Neuronal stem cell (in vitro differentiated cells): ENCODE results near the gene CLDN14.
A peak's percentile ranks its signal among the peaks of the same experiment; 100 is the strongest.

Experiments
- DNase-seq: peaks from one replicate; pipeline ENCODE4 v3.0.0-alpha.2; 2013; ENCODE audit warnings: low spot score
- H2AFZ ChIP-seq: one replicate; pipeline ENCODE4 v1.6.1; 2013; ENCODE audit warnings: mild to moderate bottlenecking, low read length, inconsistent platforms
- H2AK5ac ChIP-seq: 2 replicates; pipeline ENCODE4 v1.6.1; 2013; ENCODE audit warnings: low read depth, mild to moderate bottlenecking, inconsistent platforms, low read length, moderate library complexity, mixed read lengths
- H2BK120ac ChIP-seq: 2 replicates; pipeline ENCODE4 v1.6.1; 2013; ENCODE audit warnings: low read depth, mild to moderate bottlenecking, inconsistent platforms, low read length, moderate library complexity, mixed read lengths
- H2BK12ac ChIP-seq: one replicate; pipeline ENCODE4 v1.6.1; 2013; ENCODE audit warnings: low read length, inconsistent platforms
- H2BK15ac ChIP-seq: 2 replicates; pipeline ENCODE4 v1.6.1; 2013; ENCODE audit warnings: mild to moderate bottlenecking, low read length, inconsistent platforms, mixed read lengths
- H2BK5ac ChIP-seq: one replicate; pipeline ENCODE4 v1.6.1; 2013; ENCODE audit warnings: inconsistent platforms, mild to moderate bottlenecking, low read length, moderate library complexity
- H3K14ac ChIP-seq: one replicate; pipeline ENCODE4 v1.6.1; 2013; ENCODE audit warnings: low read length, inconsistent platforms
- H3K18ac ChIP-seq: 2 replicates; pipeline ENCODE4 v1.6.1; 2013; ENCODE audit warnings: low read length, inconsistent platforms
- H3K23ac ChIP-seq: 2 replicates; pipeline ENCODE4 v1.6.1; 2013; ENCODE audit warnings: low read depth, mild to moderate bottlenecking, mixed read lengths, low read length, inconsistent platforms; ENCODE audit not compliant: poor library complexity
- H3K27ac ChIP-seq: replicated peaks from 3 replicates; pipeline ENCODE4 v1.5.1; 2013; ENCODE audit warnings: low read length, inconsistent platforms
- H3K27me3 ChIP-seq, 3 experiments: 2 replicates each; pipeline ENCODE4 v1.6.1; 2013; ENCODE audit warnings: low read length in 3 of 3, mild to moderate bottlenecking in 2 of 3, inconsistent platforms in 1 of 3, low read depth in 1 of 3, mixed read lengths in 1 of 3, moderate library complexity in 1 of 3; ENCODE audit not compliant: control insufficient read depth in 3 of 3, insufficient read depth in 3 of 3
- H3K36me3 ChIP-seq, 2 donors: replicated peaks in 1 of 2; 2 replicates each; pipeline ENCODE4 v1.6.1; 2013; ENCODE audit warnings: low read length in 2 of 2; ENCODE audit not compliant: control insufficient read depth in 2 of 2, insufficient read depth in 2 of 2
- H3K4ac ChIP-seq: 2 replicates; pipeline ENCODE4 v1.6.1; 2013; ENCODE audit warnings: inconsistent platforms, mild to moderate bottlenecking, low read length, moderate library complexity
- H3K4me1 ChIP-seq, 2 donors: 1 replicate in 1 of 2; 2 replicates in 1 of 2; pipeline ENCODE4 v1.6.1; 2013; ENCODE audit warnings: low read length in 2 of 2, low read depth in 1 of 2; ENCODE audit not compliant: control insufficient read depth in 2 of 2, insufficient read depth in 1 of 2
- H3K4me2 ChIP-seq: one replicate; pipeline ENCODE4 v1.6.1; 2013; ENCODE audit warnings: mild to moderate bottlenecking, low read length, inconsistent platforms; ENCODE audit not compliant: insufficient read depth, poor library complexity, severe bottlenecking
- H3K4me3 ChIP-seq, 2 donors: 2 replicates each; pipeline ENCODE4 v1.5.1; 2013; ENCODE audit warnings: low read length in 2 of 2, mild to moderate bottlenecking in 2 of 2, inconsistent platforms in 1 of 2, moderate library complexity in 1 of 2
- H3K79me1 ChIP-seq: one replicate; pipeline ENCODE4 v1.6.1; 2013; ENCODE audit warnings: low read depth, mild to moderate bottlenecking, inconsistent platforms, low read length, moderate library complexity
- H3K9ac ChIP-seq: one replicate; pipeline ENCODE4 v1.6.1; 2013; ENCODE audit warnings: mild to moderate bottlenecking, low read depth, low read length, inconsistent platforms; ENCODE audit not compliant: poor library complexity
- H3K9me3 ChIP-seq, 2 donors: replicated peaks in 1 of 2; 2 replicates each; pipeline versions ENCODE3 to v1.6.1; 2013; ENCODE audit warnings: low read length in 2 of 2, mild to moderate bottlenecking in 2 of 2, inconsistent platforms in 1 of 2, low read depth in 1 of 2, mixed read lengths in 1 of 2, moderate library complexity in 1 of 2; ENCODE audit not compliant: control insufficient read depth in 2 of 2, insufficient read depth in 1 of 2
- H4K8ac ChIP-seq: one replicate; pipeline ENCODE4 v1.6.1; 2013; ENCODE audit warnings: low read depth, mild to moderate bottlenecking, inconsistent platforms, low read length, moderate library complexity
- H4K91ac ChIP-seq: one replicate; pipeline ENCODE4 v1.6.1; 2013; ENCODE audit warnings: low read length, low read depth, mild to moderate bottlenecking, inconsistent platforms; ENCODE audit not compliant: poor library complexity
- WGBS, 2 donors: extraction: QIAGEN DNeasy Blood & Tissue Kit; methylation state at CpG; one replicate each; pipeline ENCODE4 v1.1.7; 2013; ENCODE audit warnings: missing lambda C conversion rate in 2 of 2, mixed read lengths in 1 of 2; ENCODE audit not compliant: insufficient read length in 2 of 2, insufficient replicate concordance in 1 of 2; ENCODE audit errors: extremely low coverage in 2 of 2; 5-methylcytosine and 5-hydroxymethylcytosine counted together

Gene CLDN14

GRCh38 chr21:36480618-36481017, 696 bp upstream of the CLDN14 start:
- Histone ChIP-seq H3K9me3 (no peaks in the 10 kb centered on the region), H3K9ac (no peak overlapping the region), H3K4me2 (no peak overlapping the region), H2AK5ac (no peak overlapping the region), H3K18ac (no peak overlapping the region), H3K23ac (no peak overlapping the region), H2BK12ac (no peak overlapping the region), H3K14ac (no peak overlapping the region), H2BK120ac (no peak overlapping the region), H3K4me3 (no peak overlapping the region), H2BK5ac (no peak overlapping the region), H3K27ac (no peak overlapping the region), H2AFZ (no peak overlapping the region), H3K27me3 (peaks cover 0 to 32% (median 0%) of the 10 kb centered on the region in 3 experiments), H3K4me1 (peaks cover 0 to 4% of the 10 kb centered on the region in 2 donors), H2BK15ac (no peak overlapping the region), H4K91ac (no peak overlapping the region), H3K4ac (no peak overlapping the region), H3K79me1 (no peaks in the 10 kb centered on the region), H4K8ac (no peak overlapping the region), H3K36me3 (no peaks in the 10 kb centered on the region)
- WGBS, 2 donors, result no CpG with 5 or more reads among the region's 12 CpGs
- DNase-seq, result no peak

- H3K23ac ChIP-seq, result no peak overlapping the region
- H2BK120ac ChIP-seq, result no peak overlapping the region
- no peak overlapping the region for H3K4me2 ChIP-seq
- no peak for DNase-seq
- no CpG with 5 or more reads among the region's 7 CpGs for WGBS, 2 donors
- no peak overlapping the region for H4K8ac ChIP-seq
- H2BK15ac ChIP-seq, result no peak overlapping the region
- H3K18ac ChIP-seq, result peak overlapping the region; percentile 9
- peaks cover 0 to 38% (median 0%) of the 10 kb centered on the region in 3 experiments for H3K27me3 ChIP-seq
- no peak overlapping the region for H2AK5ac ChIP-seq
- no peak overlapping the region for H2BK12ac ChIP-seq
- H2AFZ ChIP-seq, result no peak overlapping the region
- H3K4me1 ChIP-seq, result peaks cover 0 to 4% of the 10 kb centered on the region in 2 donors
- no peak overlapping the region for H2BK5ac ChIP-seq
- H3K14ac ChIP-seq, result no peak overlapping the region
- no peaks in the 10 kb centered on the region for H3K9me3 ChIP-seq
- H3K36me3 ChIP-seq, result no peaks in the 10 kb centered on the region
- no peak overlapping the region for H3K4me3 ChIP-seq
- H3K9ac ChIP-seq, result no peak overlapping the region
- no peak overlapping the region for H3K4ac ChIP-seq
- no peaks in the 10 kb centered on the region for H3K79me1 ChIP-seq
- no peak overlapping the region for H4K91ac ChIP-seq
- H3K27ac ChIP-seq, result no peak overlapping the region
Observed at GRCh38 chr21:36478941-36479340, 981 bp downstream of the CLDN14 start.

- Histone ChIP-seq H3K79me1 (no peaks in the 10 kb centered on the region), H2BK15ac (no peak overlapping the region), H4K8ac (no peak overlapping the region), H3K23ac (no peak overlapping the region), H3K36me3 (no peaks in the 10 kb centered on the region), H2BK120ac (no peak overlapping the region), H2BK12ac (no peak overlapping the region), H3K4me1 (peaks cover 0 to 4% of the 10 kb centered on the region in 2 donors), H3K9me3 (no peaks in the 10 kb centered on the region), H2AFZ (no peak overlapping the region), H2BK5ac (no peak overlapping the region), H3K27ac (no peak overlapping the region), H2AK5ac (no peak overlapping the region), H3K18ac (no peak overlapping the region), H3K9ac (no peak overlapping the region), H3K4ac (no peak overlapping the region), H4K91ac (no peak overlapping the region), H3K4me3 (no peak overlapping the region), H3K14ac (no peak overlapping the region), H3K4me2 (no peak overlapping the region), H3K27me3 (peaks cover 0 to 38% (median 0%) of the 10 kb centered on the region in 3 experiments)
- no peak for DNase-seq
- WGBS, 2 donors, result no CpG with 5 or more reads among the region's 6 CpGs
Observed at GRCh38 chr21:36478207-36478701, 1.7 kb downstream of the CLDN14 start.

DNA sequence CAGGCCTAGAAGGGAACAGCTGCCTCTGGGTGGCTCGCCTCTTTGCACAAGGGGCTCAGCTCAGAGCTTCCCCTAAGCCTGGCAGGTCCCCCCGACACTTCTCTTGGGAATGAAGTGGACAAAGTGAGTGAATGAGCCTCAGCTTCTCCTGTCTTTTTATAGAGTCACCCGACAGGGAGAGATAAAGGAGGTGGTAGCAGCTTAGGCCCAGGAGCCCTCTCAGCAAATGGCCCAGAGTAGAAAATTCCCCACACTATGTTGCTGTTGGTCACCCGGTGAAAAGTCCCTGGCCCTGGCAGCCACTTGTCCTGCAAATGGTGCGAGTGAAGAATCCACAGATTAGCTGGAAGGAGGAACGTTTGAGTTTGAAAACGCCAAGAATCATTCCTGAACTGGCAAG, 2.4 kb downstream of the CLDN14 start:
- no peaks in the 10 kb centered on the region for H3K79me1 ChIP-seq
- H4K91ac ChIP-seq, result no peak overlapping the region
- H3K23ac ChIP-seq, result no peak overlapping the region
- WGBS, 2 donors, result no CpG with 5 or more reads among the region's 7 CpGs
- H3K36me3 ChIP-seq, result no peaks in the 10 kb centered on the region
- no peak for DNase-seq
- peak overlapping the region; percentile 49 for H3K18ac ChIP-seq
- no peak overlapping the region for H2AK5ac ChIP-seq
- H2BK12ac ChIP-seq, result no peak overlapping the region
- H3K4me2 ChIP-seq, result no peak overlapping the region
- no peak overlapping the region for H2BK120ac ChIP-seq
- no peak overlapping the region for H2BK5ac ChIP-seq
- no peak overlapping the region for H3K4me3 ChIP-seq
- H3K9me3 ChIP-seq, result no peaks in the 10 kb centered on the region
- H3K27ac ChIP-seq, result no peak overlapping the region
- no peak overlapping the region for H3K14ac ChIP-seq
- H2BK15ac ChIP-seq, result no peak overlapping the region
- H4K8ac ChIP-seq, result no peak overlapping the region
- H3K27me3 ChIP-seq, result peaks cover 0 to 38% (median 0%) of the 10 kb centered on the region in 3 experiments
- H3K4me1 ChIP-seq, result peaks cover 0 to 4% of the 10 kb centered on the region in 2 donors
- H3K9ac ChIP-seq, result no peak overlapping the region
- H3K4ac ChIP-seq, result no peak overlapping the region
- no peak overlapping the region for H2AFZ ChIP-seq
